ENCODE data around the gene RGMA.
"Not testable (repeated sequence)": the region's sequence is repeated elsewhere in the genome, so short reads cannot be mapped to it uniquely, and the experiment has no call there.

RGMA gene

DNA sequence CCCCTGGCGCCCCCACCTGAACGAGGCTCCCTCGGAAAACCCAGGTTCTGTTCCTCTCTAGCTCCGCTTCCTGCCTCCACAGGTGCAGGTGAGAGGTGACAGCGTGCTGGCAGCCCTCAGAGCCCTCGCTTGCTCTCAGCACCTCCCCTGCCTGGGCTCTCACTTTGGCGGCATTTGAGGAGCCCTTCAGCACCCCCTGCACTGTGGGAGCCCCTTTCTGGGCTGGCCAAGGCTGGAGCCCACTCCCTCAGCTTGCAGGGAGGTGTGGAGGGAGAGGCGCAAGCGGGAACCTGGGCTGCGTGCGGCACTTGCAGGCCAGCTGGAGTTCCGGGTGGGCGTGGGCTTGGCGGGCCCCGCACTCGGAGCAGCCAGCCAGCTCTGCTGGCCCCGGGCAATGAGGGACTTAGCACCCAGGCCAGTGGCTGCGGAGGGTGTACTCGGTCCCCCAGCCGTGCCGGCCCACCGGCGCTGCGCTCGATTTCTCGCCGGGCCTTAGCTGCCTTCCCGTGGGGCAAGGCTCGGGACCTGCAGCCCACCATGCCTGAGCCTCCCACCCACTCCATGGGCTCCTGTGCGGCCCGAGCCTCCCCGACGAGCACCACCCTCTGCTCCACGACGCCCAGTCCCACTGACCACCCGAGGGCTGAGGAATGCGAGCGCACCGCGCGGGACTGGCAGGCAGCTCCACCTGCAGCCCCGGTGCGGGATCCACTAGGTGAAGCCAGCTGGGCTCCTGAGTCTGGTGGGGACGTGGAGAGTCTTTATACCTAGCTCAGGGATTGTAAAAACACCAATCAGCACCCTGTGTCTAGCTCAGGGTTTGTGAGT is 57.2 kb downstream of the RGMA start:
- DNase-seq: not testable (repeated sequence)

DNA sequence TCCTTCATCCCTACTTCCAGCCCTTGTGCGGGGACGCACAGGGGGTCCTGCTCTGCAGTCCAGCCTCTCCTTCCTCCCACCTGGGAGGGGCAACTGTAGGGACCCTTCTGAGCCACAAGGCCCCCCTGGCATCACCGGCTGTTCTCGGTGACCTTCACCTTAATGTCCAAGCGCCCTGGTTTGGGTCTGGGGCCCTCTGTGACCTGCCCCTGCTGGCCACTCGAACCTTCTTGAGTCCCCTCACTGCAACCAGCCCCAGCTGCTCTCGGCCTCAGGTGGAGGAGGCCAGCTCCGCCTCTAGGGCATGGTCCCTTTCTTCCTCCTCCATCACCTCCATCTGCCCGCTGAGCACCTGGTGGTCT is 57.9 kb downstream of the RGMA start:
- DNase-seq: no peak

DNA sequence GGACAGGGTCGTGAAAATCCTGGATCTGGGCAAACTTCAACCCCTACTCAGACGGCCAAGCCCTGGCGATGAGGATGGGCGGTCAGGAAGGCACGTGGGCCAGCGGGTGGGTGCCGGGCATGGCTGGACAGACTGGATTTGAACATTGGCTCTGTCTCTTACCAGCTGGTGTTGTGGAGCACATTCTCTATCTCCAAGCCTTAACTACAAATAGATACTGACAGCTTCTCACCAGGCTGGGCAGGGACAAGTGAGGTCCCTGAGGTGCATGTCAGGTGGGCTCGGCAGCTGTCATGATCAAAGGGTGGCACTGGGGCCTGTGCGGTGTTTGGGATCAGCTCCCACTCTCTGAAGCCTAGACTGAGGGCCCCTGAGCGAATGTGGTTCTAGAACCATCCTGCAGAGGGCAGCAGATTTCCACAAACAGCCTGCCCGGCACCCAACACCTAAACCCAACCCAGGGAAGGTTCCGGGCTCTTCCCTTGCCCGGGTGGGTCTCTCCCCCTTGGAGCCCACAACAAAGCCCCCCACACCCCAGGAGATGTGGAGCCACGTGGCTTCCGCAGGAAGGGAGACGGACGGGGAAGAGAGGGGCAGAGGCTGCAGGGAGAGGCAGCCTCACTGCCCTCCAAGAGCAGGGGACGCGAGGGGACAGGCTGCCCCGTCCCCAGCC is 58.4 kb downstream of the RGMA start:
- peak; percentile 20 for DNase-seq

DNA sequence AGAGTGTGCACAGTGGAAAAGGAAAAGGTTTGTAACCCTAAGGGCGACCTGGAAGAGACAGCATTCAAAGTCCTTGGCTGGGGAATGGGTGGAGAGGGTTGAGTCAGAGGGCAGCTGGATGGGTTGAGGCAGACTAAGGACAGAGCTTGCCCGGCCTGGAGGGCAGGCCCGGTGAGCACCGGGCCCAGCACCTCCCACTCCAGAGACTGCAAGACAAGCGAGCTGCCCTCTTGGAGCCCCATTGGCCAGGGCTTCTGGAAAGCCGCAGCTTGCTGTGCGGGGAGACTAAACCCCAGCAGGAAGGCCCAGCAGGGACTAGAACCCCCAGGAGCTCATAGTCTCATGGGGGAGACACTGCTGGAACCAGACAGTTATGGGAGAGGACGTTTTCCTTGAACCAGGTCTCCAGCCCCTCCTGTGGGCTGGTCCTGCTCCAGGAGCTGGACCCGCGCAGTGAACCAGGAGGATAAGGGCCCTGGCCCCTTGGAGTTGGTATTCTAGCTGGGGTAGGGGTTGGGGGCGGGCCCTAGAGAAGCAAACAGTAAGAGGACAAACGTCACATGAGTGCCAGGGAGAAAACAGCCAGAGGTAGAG is 59.1 kb downstream of the RGMA start:
- no peak for DNase-seq

DNA sequence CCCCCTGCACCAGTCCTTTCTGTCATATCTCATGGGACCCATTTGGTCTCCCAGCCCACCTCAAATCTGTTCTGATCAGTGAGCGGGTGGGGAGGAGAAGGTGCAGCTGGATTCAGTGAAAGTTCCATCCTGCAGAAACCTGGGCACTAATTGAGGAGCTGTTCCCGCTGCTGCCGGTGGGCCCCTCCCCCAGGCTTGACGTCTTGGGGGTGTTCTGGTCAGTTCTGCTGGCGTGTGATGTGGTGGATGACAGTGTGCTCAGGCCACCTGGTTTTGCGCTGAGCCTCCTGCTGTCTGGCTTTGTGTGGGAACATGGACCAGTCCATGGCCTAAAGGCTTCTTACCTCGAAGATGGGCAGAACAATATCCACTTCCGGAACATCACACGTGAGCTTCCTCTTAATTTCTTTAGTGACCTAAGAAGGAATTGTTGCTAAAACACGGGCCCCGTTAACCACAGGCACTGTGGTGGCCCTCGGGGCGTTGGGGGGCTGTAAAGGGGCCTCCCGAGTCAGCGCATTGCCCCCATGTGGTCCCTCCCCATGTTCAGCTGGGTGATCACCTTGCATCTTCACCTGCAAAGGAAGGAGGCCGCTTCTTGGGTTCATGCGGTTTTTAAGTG is 59.7 kb downstream of the RGMA start:
- DNase-seq: no peak

DNA sequence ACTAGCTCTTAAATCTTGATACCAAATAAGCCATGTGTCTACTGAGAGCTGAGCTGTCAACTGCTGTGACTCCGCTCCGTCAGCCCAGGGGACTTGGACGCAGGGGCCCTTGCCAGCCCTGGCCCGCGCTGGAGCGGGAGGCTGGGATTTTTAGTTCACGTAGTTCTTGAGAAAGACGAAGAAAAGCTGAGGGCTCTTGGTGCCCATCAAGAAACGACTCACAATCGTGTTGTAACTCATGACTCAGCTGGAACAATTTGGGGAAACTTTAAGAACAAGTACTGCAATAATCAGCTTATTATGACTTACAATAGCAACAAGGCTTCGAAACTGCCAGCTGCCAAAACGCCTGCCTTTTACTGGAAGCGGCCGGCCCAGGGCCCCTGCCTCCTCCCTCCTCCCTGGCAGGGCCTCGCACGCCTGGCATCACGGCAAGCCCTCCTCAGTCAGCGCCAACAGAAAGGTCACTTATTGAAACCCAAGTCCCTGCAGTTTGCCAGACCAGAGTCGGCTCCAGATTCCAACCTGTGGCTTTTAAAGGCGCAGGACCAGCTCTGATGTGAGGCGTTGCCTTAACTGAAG is 60.3 kb downstream of the RGMA start:
- no peak for DNase-seq

DNA sequence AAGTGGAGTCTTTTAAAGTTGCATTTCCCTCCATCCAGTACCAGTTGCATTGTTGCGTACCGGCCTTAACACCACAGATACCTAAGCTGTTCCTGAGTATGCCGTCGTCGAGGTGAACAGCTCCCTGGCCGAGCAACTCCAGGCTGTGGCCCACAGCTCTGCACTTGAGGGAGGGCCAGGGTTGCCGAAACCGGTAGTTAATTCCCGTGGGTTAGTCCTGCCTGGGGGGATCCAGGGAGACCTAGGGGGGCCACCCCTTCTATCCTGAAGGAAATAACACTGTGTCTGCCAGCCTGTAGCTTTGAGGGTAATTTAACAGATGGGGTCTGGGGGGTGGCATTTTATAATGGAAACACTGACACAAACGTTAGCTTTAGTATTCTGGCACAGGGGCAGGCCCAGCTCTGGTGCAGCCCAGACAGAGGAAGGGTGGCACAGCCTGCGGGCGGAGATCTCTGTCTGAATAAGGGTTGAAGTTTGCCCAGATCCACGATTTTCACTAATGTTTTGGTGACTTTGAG is 60.8 kb downstream of the RGMA start:
- DNase-seq: no peak

DNA sequence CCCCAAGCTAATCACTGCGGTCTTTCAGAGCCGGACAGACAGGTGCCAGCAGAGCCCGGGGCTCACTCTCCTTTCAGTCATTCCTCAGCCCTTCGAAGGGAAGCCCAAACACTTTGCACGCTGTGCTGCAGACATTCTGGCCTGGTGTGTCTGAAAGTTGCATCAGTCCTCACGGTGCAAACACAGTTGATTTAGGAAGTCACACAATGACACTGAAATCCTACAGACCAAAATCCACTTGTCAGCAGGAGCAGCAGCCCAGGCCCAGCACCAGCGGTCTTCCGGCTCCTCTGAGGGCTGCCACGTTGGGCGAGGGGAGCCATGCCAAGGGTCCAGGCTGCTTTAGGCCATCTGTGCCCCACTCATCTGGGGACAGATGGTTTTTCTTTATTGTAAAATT is 61.6 kb downstream of the RGMA start:
- no peak for DNase-seq

DNA sequence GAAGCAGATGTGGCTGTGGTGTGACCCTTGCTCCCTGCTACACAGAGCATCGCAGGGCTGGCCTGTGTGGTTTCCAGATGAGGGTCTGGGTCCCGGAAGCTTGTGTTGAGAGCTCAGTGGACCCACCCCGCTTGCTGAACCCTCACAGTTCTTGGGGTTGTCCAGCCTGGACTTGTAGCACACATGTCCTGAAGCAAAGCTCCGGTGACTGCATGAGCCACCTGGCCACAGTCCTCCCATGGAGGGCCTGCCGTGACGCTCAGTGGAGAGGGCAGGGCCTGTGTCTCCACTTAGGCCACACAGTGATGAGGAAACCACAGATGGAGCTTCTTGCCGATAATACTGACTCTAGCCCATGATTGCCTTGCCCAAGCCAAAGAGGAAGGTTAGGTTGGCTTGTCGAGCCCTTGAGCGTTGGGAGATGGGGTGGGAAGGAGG is 62.6 kb downstream of the RGMA start:
- DNase-seq: no peak

DNA sequence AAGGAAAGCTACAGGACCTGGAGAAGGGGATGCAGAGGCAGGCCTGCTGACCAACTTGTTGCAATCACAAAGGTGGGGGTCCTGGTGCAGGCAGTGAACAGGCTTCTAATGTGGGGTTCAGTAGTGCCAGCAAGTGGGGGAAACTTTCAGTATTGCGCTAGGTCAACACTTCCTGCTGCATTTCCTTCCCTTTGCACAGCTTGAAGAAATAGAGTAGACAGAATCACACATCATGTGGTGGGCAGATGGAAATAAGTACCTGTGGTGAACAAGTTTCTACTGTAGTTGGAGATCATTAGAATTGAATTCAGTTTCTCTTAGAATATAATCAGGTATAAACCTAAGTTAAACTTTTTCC is 63.4 kb downstream of the RGMA start:
- DNase-seq: no peak

DNA sequence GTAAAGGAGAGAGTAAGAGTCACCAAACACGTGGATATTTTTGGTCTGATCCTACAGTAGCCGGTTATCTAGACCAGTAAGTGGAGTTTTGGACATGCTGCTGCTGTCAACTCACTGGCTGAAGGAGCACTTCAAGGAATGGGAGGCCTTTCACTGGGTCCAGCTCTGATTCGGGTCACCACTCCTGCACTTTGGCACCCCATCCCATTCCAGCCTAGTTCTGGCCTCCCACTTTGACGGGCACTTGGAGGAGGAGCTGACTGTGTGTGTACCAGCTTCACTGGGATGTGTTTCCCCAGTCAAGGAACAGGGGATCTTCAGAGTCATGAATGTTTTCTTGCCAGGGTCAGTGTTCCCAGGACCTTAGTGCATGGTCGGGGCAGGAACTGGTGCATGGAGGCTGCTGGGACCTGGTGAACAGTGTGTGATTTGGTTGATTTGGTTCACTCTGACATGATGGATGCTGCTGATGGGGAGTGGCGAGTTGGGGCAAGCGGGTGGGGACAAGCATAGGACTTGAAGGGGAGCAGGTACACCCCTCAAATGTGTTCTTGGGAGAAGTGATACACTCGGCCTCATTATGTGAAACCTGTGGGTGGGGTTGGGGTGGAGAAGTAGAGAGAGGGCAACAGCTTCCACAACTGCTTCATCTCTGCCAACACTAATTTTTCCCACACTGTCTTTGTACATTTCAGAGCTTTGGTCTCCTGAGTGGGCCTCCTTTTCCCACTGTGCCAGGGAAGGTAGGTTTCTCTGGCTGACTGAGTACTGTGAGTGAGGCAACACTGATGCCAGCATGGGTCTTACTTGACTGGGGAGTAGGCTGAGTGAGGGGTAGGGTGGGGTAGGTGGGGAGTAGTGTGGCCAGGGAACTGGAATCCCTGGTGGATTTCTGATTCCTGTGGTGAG is 64.0 kb downstream of the RGMA start:
- no peak for DNase-seq

DNA sequence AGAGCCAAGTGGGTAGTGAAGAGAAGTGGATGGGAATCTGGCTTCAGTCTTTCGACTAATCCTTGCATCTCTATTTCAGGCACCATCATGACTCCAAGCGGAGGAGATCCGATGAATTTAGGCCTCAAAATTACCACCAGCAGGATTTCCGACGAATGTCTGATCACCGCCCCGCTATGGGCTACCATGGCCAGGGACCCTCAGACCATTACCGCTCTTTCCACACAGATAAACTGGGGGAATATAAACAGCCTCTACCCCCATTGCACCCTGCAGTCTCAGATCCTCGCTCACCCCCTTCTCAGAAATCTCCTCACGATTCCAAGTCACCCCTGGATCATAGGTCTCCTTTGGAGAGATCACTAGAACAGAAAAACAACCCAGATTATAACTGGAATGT is 64.7 kb downstream of the RGMA start:
- DNase-seq: no peak

DNA sequence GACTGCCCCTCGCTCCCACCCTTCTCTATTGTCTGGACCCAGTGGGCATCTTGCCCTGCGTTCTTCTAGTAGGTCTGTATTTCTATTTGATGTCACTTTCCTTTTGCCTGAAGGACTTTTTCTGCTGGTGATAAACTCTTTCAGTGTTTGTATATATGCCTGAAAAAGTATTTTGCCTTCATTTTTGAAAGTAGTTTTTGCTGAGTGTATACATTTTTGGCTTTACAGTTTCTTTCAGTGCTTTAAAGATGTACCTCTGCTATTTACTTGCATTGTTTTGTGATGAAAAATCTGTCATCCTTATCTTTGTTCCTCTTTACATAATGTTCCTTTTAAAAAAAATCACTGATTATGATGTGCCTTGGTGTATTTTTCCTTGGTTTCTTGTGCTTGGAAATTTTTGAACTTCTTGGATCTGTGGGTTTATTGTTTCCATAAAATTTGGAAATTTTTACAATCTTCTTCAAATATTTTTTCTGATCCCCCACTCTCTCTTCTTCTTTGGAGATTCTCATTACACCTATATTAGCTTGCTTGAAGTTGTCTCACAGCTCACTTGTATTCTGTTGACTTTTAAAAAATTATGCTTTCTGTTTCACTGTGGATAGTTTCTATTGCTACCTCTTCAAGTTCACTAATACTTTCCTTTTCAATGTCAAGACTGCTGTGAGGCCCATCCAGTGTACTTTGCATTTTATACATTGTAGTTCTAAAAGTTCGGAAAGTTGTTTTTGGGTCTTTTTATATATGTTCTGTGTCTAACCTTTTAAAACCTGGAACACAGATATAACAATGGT is 67.8 kb downstream of the RGMA start:
- no peak for DNase-seq

DNA sequence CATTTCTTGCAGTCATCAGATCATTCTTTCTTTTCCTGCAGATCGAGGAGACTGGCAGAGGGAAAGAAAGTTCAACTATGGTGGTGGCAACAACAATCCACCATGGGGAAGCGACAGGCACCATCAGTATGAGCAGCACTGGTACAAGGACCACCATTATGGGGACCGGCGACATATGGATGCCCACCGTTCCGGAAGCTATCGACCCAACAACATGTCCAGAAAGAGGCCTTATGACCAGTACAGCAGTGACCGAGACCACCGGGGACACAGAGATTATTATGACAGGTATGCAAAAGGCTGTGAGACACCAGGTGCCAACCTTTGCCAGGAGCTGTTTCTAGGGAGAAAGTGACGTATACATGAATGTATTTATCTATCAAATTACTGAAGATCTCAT is 69.0 kb downstream of the RGMA start:
- DNase-seq: no peak

DNA sequence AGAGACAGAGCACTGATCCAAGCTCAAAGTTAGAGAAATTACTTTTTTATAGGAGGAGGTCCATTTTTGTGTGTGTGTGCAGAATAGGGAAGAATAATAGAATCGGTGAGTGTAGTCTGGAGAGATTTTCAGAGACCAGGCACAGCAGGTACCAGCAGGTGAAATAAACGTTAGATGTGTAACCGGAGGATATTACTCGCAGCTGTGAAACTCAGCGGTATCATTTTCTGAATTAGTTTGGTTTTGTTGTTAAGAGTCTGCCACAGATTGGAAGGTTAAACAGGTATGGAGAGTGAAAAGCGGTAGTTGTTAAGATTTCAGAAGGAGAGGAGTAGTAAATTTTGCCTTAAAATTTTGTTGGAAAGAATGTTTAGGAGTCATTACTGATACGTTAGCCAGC is 69.9 kb downstream of the RGMA start:
- DNase-seq: no peak

DNA sequence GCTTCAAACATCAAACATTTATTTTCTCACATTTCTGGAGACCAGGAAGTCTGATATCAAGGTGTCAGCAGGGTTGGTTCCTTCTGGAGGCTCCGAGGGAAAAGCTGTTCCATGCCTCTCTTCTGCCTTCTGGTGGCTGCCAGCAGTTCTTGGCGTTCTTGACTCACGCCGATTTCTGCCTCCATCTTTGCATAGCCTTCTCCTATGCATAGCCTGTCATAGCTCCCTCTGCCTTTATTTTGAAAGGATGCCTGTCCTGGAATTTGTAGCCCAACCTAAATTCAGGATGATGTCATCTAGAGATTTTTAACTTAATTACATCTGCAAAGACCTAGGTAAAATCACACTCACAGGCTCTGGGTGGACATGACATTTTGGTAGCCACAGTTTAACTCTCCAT is 70.4 kb downstream of the RGMA start:
- no peak for DNase-seq

DNA sequence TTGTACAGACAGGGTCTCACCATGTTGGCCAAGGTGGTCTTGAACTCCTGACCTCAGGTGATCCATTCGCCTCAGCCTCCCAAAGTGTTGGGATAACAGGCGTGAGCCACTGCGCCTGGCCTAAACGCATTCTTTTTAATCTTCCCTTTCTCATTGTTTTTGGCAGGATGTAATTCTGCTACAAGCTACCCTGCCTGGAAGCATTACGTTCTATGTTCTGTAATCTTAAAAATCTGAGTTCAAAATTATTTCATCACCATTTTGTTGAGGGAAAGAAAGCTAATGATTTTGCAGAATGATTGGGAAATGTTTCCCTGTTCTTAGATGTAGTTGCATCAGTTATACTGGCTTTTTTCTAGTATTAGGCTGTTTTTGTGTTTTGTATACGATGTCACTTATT is 71.5 kb downstream of the RGMA start:
- DNase-seq: no peak

DNA sequence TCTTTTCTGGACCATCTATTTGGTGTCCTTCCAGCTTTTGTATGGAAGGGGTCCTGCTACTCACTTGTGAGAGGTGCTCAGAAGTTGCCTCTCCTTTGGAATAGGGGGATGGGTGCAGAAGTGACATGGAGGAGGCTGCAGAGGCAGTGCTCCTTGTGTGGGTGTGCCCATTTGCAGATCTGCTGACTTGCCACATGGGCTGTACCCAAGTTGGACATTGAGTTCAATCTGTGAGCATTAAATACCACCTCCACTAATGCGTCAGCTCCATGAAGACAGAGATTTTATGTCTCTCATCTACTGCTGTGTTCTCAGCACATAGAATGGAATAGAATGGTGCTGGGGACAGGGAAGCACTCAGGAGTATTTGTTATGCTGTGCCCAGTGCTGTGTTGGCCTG is 76.2 kb downstream of the RGMA start:
- no peak for DNase-seq

DNA sequence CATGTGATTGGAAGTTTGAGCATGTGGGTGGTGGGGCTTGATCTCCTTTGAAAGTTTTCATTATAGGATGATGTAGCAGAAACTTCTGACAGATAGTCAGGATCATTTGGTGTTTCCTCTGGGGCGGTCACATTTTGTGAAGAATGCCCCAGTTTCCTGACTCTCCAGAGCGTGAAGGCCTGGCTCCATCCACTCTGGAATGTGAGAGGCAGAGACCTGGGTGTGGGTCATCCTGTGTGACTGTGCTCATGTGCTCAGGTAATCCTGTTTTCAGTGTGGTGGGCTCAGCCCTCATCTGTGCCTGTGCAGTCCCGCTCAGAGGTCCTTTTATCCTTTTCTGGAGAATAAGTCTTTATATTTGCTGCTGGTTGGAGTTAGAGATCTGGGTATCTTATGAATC is 81.0 kb downstream of the RGMA start:
- DNase-seq: no peak

DNA sequence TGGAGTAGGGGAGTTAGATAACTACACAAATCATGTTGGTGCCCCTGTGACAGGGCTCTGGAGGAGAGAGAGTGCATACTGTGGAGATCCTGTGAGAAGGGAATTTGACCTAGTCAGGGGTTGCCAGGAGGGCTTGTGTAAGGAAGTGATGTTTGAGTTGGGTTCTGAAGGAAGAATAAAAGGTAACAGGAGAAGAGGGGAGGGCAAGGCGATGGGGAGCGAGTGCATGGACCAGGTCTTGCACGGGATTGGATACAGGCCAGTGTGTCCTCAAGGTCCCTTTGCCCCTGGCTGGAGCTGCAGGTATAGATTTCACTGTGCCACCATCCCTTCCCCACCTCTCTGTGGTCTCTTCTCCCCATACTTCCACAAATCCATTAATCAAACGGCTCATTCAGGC is 83.9 kb downstream of the RGMA start:
- no peak for DNase-seq

DNA sequence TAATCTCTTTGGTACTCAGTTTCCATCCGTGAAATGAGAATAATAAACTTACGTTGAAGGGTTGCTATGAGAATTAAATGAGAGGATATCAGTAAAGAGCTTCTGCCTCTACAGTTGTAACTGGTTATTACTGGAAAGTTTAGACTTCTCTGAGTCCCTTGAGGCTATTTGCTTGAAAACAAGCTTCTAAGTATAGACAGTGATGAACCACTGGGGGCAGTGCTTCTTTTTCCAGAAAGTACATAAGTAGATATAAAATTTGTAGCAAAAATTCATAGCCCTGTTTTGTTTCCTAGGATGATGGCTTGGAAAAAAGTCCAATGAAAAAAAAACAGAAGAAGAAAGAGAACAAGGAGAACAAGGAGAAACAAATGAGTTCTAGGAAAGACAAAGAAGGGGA is 87.1 kb downstream of the RGMA start:
- DNase-seq: no peak

Data from T1000 (cell line).